GM12878 (cell line): ENCODE measurements around the gene POLR1F.

Experiments used
- CTCF ChIP-seq, 3 experiments: IDR thresholded peaks in 2 of 3; conservative IDR thresholded peaks in 1 of 3; 2 replicates each; pipeline ENCODE4 v1.5.1; 2011; ENCODE audit warnings: low read depth in 3 of 3, low read length in 3 of 3, mild to moderate bottlenecking in 3 of 3, control low read depth in 2 of 3, moderate library complexity in 2 of 3, inconsistent platforms in 1 of 3, mixed read lengths in 1 of 3; ENCODE audit not compliant: control insufficient read depth in 2 of 3, insufficient read depth in 1 of 3; ENCODE audit errors: extremely low read depth in 1 of 3
- EP300 ChIP-seq, 2 experiments: fragments of 150-350 bp in 1 of 2; IDR thresholded peaks; 2 replicates each; pipeline ENCODE4 v1.6.1; 2011 to 2012; ENCODE audit warnings: low read depth in 2 of 2, low read length in 2 of 2, borderline replicate concordance in 1 of 2, improper control_type of control experiment in 1 of 2, inconsistent platforms in 1 of 2; ENCODE audit not compliant: control insufficient read depth in 1 of 2
- SRF ChIP-seq, 2 experiments: IDR thresholded peaks; 2 replicates each; pipeline ENCODE4 v1.6.1; 2011; ENCODE audit warnings: low read depth in 2 of 2, low read length in 2 of 2, mild to moderate bottlenecking in 1 of 2, moderate library complexity in 1 of 2

- TF ChIP-seq EP300 (IDR thresholded peaks at IDR 0.05; ENCODE audit: borderline replicate concordance in 1 of 2, control insufficient read depth in 1 of 2, low read depth in 2 of 2, low read length in 2 of 2) = no peak
- TF ChIP-seq SRF (IDR thresholded peaks at IDR 0.05; ENCODE audit: low read depth in 2 of 2, low read length in 2 of 2) = no peak
- no peak for TF ChIP-seq CTCF (IDR thresholded peaks at IDR 0.05 in 2 of 3, conservative IDR thresholded peaks at IDR 0.05 in 1 of 3; ENCODE audit: control insufficient read depth in 2 of 3, extremely low read depth in 1 of 3, insufficient read depth in 1 of 3, low read depth in 3 of 3, low read length in 3 of 3)
These were observed 6.7 kb upstream of the POLR1F start for GRCh38 chr7:19715499-19715898.
